Urothelium cell line (cell line): Measurements from ENCODE around the gene NPIPB9.
A peak's percentile ranks its signal among the peaks of the same experiment; 100 is the strongest.
"Not testable (repeated sequence)": the region's sequence is repeated elsewhere in the genome, so short reads cannot be mapped to it uniquely, and the experiment has no call there.

Source experiments
- DNase-seq: peaks from one replicate; pipeline ENCODE4 v3.0.0; 2011; ENCODE audit warnings: low spot score, mixed read lengths
- FAIRE-seq: peaks from 2 replicates; lab custom pipeline; 2011; peaks lifted over from hg19 to GRCh38; lab: Jason Lieb, UNC

Gene NPIPB9

DNA sequence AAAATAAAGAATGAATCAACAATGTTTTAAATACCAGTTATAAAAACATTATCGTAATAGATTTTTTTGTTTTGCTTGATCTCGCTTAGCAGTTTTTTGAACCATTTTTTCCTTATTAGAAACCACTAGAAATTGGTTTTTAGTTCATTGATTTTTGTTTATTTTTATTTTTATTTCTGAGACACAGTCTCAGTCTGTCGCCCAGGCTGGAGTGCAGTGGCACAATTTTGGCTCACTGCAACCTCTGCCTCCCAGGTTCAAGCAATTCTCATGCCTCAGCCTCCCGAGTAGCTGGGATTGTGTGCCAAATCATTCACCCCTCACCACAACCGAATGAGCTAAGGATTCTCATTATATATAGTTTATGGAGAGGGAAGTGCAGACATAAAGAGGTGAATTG lies at the start of gene NPIPB9:
TSS of gene NPIPB9 (plus strand) at position 301 of the 400 bp plus-strand sequence.
- not testable (repeated sequence) for DNase-seq, FAIRE-seq

DNA sequence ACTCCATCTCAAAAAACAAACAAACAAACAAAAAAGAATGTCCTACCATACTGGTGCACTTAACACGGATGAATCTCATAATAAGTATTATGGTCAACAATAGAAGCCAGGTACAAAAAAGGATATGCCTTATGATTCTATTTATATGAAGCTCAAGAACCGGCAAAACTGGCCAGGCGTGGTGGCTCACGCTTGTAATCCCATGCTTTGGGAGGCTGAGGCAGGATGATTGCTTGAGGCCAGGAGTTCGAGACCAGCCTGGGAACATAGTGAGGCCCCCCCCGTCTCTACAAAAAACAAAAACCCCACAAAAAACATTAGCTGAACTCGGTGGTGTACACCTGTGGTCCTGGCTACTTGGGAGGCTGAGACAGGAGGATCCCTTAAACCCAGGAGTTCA lies 47.3 kb upstream of the NPIPB9 start:
- DNase-seq, result not testable (repeated sequence)
- peak; percentile 37 for FAIRE-seq

DNA sequence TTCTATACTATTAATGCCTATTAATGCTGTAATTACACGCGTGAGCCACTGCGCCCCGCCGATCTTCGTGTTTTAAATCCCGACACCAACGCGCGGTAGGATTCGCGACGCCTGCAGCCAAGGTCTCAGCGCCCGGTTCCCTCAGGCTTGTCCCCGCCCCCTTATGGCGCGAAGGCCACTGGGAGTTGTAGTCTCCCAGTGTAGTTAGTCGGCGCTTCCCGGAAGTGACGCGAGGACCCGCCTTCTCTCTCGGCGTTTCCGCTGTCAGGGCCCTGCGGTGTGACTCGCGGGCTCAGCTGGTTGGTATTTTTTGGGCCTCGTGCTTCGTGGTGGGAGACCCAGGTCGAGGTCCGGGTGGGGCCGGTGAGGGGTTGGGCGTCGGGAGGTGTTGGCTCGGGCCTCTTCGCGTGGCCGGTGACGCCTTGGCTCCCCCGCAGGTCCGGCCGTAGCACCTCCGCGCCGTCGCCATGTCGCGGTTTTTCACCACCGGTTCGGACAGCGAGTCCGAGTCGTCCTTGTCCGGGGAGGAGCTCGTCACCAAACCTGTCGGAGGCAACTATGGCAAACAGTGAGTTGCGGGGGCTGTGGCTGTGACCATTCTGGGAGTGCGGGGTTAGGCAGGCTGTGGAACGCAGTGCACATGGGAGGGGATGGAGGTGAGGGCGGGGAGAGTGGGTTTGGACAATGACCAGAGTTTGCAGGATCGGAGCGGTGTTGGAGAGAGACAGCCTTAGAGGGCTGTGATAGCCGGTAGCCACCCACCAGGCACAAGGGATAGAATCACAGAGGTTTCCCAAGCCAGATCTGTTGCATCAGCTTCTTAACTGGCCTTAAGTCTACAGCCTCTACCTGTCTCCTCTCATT lies 40.1 kb upstream of the NPIPB9 start, which contains the start of gene EIF3C:
TSS of gene EIF3C (plus strand) at position 245 of the 864 bp plus-strand sequence. CDS start at position 468, 223 bp downstream.
- not testable (repeated sequence) for FAIRE-seq

DNA sequence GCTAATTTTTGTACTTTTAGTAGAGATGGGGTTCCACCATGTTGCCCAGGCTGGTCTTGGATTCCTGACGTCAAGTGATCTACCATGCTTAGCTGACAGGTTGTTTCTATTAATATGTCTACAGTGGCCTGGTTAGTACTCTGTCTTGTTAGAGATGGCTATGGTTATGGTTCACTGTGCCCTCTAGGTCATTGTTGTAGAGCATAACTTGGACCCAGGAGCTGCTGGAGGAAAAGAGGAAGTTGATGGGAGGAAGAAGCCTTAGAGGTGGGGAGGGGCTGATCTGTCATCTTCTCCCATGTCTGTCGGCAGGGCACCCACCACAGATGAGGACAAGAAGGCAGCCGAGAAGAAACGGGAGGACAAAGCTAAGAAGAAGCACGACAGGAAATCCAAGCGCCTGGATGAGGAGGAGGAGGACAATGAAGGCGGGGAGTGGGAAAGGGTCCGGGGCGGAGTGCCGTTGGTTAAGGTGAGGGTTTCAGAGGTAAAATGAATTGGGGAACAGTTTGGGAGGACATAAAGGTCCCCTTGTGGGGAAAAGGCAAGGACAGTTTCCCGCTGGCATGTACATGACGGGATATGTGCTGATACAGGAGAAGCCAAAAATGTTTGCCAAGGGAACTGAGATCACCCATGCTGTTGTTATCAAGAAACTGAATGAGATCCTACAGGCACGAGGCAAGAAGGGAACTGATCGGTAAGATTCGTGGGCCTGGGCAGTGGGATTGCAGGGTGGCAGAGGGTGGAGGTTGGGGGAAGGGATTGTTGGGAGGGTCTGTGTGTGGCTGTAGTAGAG lies 28.5 kb upstream of the NPIPB9 start:
- not testable (repeated sequence) for DNase-seq, FAIRE-seq

More for the DNA sequence above, 40.1 kb upstream of the NPIPB9 start, which contains the start of gene EIF3C:
- not testable (repeated sequence) for DNase-seq

DNA sequence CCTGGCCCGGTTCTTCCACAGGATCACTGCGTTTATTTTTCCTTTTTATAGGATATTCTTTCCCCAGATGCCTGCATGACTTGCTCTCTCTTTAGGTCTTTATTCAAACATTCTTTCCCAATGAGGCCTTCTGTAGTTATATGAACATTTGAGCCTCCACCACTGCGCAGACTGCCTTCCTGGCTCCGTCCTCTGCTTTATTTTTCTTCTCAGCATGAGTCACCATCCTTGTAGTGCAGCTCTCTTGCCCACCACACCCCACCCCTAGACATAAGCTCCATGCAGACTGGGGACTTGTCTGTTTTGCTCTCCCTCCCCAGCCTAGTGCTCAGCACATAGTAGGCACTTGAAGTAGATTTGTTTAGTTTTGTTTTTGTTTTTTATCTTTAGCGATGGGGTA lies 20.3 kb upstream of the NPIPB9 start:
- peak; percentile 56 for FAIRE-seq
- not testable (repeated sequence) for DNase-seq

DNA sequence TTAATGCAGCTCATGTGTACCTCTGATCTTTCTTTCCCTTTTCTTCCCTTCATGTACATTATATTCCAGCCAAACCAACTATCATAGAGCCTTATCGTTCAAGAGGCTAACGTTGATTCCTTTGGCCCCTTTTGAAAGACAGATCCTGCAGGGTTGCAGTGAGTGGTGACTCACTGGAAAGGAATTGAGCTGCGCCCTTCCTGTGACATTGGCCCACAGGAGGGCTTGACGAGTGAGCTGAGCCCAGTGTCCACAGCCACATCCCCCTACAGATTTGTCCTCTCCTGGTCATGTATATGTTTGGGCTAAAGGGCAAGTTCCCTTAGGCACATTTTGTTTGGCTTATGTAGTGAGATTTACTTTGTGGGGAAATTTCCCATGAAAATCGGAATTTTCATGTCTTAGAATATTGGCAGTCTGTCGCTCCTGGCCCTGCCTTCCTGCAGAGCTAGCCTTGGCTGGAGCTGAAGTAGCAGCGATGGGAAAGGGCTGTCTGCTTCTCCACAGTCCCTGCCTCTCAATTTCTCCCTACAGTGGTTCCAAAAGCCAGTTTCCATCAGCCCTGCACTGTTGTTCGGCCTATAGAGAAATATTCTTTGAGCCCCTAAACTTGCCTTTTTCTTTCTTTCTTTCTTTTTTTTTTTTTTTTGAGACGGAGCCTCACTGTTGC lies 19.0 kb upstream of the NPIPB9 start:
- peak; percentile 59 for FAIRE-seq

DNA sequence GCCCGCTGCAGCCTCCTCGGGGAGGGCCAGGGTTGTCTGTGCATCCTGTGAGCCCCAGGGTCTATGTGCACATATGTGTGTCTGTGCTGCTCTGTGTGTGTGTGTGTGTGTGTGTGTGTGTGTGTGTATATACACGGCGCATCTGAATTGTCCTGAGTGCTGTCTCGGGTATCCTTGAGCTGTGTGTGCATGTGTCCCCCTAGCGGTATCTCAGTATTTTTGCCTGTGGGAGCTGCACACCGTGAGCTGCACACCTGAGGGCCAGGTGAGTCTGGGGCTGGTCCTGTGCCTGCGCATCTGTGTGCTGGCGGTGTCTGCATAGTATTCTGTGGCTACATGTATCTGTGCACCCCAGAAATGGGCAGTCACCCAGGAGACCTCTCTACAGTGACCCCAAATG lies 11.8 kb upstream of the NPIPB9 start:
- FAIRE-seq, DNase-seq: not testable (repeated sequence)

More for the DNA sequence above, 19.0 kb upstream of the NPIPB9 start:
- DNase-seq, result not testable (repeated sequence)

DNA sequence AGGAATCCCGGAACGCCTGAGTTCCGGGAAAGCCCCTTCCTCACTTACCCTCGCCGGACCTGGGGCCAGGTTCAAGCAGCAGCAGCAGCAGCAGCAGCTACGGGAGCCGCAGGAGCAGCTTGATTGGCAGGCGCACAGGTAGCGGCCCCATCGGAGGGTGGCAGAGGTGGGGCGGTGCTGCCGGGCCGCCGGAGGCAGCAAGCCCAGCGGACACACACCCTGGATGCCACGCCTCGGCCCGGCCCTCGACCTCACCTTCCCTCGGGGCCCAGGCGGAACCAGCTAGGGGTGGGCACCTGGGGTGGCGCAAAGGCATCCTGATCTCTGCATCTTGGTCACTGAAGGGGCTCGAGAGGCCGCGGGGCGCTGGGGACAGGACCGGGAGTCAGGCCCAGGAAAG lies 11.0 kb upstream of the NPIPB9 start:
- FAIRE-seq, DNase-seq: not testable (repeated sequence)

DNA sequence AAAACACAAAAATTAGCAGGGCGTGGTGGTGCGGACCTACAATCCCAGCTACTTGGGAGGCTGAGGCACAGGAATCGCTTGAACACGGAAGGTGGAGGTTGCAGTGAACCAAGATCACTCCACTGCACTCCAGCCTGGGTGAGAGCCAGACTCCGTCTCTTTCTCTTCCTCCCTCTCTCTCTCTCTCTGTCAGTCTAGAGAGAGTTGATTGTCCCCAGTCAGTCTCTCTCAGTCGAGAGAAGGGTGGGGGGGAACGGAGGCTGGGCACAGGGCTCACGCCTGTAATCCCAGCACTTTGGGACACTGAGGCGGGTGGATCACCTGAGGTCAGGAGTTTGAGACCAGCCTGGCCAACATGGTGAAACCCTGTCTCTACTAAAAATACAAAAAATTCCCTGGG lies 10.3 kb upstream of the NPIPB9 start:
- not testable (repeated sequence) for FAIRE-seq

DNA sequence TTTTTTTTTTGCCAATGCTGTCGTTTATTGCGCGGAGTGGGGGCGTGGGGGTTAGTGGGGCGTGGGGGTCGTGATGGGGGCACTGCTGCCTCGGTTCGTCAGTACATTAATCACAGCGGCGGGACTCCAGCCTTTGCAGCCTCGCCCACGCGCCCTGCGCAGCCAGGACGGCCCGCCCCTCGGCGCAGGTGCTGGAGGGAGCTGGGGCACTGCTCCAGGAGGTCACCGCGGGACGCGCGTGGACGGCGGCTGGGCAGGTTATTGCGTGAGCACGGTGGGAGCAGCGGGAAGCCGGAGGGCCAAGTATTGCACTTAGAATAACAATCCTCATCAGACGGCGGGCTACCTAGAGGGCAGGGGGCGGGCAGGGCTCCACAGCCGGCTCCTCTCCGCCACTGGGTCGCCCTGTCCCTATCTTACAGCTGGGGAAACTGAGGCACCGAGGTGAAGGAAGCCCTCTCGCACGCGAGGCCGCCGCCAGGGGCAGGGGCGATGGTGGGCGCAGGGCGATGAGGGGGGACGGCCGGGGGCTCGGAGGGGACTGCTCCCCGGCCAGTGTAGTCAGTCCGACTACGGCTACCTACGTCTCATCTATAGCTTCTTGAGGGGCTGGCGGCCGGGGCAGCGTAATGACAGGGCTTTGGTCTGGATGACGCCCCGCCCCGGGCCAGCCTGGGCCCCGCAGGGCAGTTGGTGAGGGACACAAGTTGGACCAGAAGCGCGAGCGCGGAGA lies 4.8 kb upstream of the NPIPB9 start:
- FAIRE-seq, DNase-seq: not testable (repeated sequence)

More for the DNA sequence above, 10.3 kb upstream of the NPIPB9 start:
- DNase-seq, result not testable (repeated sequence)

DNA sequence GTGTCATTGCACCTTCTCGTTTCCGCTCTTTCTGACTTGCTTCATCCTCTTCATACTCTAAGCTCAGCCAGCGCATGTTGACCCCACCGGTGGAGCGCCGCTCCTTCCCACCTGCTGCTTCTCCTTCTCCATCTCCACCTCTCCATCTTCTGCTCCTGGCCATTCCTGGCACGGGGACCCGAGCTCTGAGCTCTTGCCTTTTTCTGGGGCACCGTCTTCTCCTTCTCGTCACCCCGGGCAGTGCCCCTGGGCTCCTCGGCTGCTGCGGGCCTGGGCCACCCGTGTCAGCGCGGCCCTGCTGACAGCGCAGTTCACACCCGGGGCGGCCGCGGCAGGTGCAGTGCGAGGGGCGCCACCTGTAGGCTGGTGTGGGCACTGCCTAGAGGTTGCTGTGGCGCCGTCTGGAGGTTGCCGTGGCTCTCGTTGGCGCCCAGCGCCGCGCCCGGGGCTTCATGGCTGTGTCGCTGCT lies 1.6 kb upstream of the NPIPB9 start:
- FAIRE-seq, result peak; percentile 96
- not testable (repeated sequence) for DNase-seq

DNA sequence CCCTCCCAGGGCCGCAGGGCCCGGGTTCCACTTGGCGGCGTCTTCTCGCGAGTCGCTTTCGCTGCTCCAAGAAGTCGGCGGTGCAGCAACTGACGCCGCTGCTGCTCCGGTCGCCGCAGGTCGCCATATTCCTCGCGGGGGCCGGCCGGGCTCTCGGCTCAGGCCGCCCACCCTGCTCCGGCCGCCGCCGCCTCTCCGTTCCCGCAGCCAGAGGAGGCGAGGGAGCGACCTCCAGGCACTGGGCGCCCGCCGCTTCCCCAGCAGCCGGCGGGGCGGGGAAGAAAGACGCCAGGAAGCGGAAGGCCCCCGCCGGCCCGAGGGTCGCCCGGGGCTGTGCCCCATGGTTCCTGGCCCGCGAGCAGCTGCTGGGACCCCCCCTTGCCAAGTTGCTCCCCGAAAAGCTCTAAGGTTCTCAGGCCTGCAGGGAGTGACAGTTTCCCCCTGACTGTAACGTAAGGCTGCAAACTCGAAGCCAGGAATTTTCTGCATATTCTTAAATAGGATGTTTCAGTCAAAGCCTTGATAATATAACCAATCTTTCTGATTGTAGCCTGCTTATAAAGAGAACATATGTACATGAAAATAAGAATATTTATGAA lies 1.0 kb upstream of the NPIPB9 start:
- FAIRE-seq, DNase-seq: not testable (repeated sequence)

DNA sequence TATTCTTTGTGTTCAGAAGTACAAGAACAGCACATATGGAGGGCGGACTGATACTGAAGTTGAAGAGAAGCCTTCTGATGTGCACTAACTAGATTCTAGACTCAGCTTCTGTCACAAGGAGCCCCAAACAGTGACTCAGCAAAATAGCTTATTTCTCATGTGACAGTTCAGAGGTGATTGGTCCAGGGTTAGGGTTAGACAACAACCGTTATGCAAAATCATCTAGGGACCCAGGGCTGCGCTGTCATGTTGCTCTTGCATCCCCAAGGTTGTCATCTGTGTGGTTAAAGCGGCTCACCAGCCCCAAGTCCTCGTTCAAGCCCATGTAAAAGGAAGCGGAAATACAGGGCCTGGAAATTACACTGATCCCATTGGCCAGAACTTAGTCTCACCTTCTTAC lies 30.1 kb downstream of the NPIPB9 start:
- FAIRE-seq, DNase-seq: not testable (repeated sequence)

DNA sequence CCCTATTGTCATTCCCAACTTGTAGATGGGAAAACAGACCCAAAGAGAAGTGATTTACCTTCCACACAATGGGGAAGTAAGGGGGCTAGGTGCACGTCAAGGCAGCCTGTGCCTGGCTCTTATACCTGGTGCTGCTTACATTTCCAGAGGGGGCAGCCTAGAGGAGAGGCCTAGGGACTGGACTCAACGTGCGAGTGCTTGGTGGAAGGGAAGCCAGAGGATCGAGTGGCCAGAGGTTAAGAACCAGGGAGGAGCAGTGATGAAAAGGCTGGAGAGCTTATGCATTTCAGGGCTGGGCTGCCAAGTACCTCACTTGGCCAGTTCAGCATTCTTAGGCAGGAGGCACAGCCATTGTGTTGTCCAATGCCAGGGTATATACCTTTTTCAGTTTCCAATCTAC lies 30.8 kb downstream of the NPIPB9 start:
- FAIRE-seq, DNase-seq: not testable (repeated sequence)

DNA sequence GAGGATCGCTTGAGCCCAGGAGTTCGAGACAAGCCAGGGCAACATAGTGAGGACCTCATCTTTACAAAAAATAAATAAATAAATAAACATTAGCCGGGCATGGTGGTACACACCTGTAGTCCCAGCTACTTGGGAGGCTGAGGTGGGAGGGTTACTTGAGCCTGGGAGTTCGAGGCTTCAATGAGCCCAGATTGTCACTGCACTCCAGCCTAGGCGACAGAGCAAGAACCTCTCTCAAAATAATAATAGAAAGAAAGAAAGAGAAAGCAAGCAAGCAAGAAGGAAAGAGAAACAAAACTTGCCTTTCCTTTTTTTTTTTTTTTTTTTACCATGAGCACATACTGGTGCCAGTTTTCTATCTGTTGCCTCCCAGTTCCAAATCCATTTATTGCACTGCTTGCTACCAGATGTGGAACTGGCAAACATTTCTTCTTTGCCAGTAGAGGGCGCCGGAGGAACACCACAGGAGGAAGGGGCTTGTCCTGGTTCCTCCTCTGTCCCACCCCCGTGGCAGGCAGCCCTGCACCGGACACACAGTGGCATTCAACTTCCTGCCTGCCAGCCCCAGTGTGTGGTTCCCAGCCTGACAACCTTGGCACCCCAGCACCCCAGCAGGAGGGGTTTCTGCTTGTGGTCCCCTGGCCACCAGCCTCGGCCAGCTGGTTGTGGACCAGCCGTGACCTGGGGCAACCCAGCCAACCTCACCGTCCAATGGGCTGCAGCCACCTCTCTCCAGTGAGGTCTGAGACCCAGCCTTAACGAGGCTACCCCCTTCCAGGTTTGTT lies 50.8 kb downstream of the NPIPB9 start:
- not testable (repeated sequence) for FAIRE-seq, DNase-seq

DNA sequence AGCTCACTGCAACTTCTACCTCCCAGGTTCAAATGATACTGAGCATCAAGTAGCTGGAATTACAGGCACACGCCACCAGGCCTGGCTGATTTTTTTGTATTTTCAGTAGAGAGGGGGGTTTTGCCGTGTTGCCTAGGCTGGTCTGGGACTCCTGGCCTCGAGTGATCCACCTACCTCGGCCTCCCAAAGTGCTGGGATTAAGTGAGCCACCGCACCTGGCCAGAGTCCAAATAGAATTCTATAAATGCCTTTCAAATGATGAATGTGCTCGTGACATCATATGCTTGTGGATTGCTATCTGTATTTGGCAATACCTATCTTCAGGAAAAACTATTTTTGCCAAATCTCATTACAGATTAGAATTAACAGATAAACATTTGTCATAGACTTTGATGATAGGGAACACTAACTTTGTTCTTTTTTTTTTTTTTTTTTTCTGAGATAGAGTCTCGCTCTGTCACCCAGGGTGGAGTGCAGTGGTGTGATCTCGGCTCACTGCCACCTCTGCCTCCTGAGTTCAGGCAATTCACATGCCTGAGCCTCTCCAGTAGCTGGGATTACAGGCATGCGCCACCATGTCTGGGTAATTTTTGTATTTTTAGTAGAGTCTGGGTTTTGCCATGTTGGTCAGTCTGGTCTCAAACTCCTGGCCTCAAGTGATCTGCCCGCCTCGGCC lies 56.0 kb downstream of the NPIPB9 start:
- FAIRE-seq, DNase-seq: not testable (repeated sequence)

DNA sequence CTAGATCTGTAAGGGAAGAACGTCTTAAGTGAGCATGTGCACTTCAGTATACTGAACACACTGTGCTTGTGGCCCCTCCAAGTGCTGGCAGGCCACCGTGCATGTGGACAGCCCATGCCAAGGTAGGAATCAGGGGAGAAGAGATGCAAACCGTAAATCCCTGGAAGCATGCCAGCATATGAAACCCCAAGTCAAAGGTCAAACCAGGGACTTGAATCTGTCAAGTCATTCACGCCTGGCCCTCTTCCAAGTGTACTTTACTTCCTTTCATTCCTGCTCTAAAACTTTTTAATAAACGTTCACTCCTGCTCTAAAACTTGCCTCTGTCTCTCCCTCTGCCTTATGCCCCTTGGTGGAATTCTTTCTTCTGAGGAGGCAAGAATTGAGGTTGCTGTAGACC lies 68.4 kb downstream of the NPIPB9 start:
- DNase-seq (no peak), FAIRE-seq (no peak)

DNA sequence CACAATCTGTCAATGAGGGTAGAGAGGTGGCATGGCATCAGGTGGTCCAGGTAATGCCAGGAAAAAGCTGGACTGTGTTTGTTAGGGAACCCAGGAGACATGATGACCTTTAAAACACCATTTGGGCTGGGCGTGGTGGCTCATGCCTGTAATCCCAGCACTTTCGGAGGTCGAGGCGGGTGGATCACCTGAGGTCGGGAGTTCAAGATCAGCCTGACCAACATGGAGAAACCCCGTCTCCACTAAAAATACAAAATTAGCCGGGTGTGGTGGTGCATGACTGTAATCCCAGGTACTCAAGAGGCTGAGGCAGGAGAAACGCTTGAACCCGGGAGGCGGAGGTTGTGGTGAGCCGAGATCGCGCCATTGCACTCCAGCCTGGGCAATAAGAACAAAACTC lies 69.0 kb downstream of the NPIPB9 start:
- FAIRE-seq, DNase-seq: not testable (repeated sequence)
